DMS114 treated with DMSO at 0.1 percent for 48 hours (cell line): ENCODE measurements around the gene TLX3.

Experiments
- DNase-seq: peaks from one replicate; lab custom pipeline; 2025; ENCODE audit not compliant: unreplicated experiment; lab: John Stamatoyannopoulos, UW

The TLX3 gene

GRCh38 chr5:171300358-171300757 is 8.7 kb upstream of the TLX3 start:
- DNase-seq = no peak

GRCh38 chr5:171306166-171306565 is 2.9 kb upstream of the TLX3 start:
- DNase-seq = no peak

GRCh38 chr5:171306781-171307591 is 2.1 kb upstream of the TLX3 start:
- DNase-seq = no peak

- DNase-seq = no peak
Observed at GRCh38 chr5:171307789-171308452, 1.1 kb upstream of the TLX3 start.

GRCh38 chr5:171309276-171310211 is 496 bp downstream of the TLX3 start:
- DNase-seq = no peak

- DNase-seq = no peak
Observed at GRCh38 chr5:171310212-171310818, 1.3 kb downstream of the TLX3 start.

GRCh38 chr5:171310819-171311321 is 1.8 kb downstream of the TLX3 start:
- DNase-seq = no peak

- DNase-seq = peak; percentile 11
Observed at GRCh38 chr5:171311322-171312077, 2.5 kb downstream of the TLX3 start.

- no peak for DNase-seq
Observed at GRCh38 chr5:171312129-171312974, 3.3 kb downstream of the TLX3 start.

- no peak for DNase-seq
Observed at GRCh38 chr5:171313481-171314206, 4.6 kb downstream of the TLX3 start.

- no peak for DNase-seq
Observed at GRCh38 chr5:171314728-171315385, 5.8 kb downstream of the TLX3 start.

- no peak for DNase-seq
Observed at GRCh38 chr5:171315386-171315891, 6.4 kb downstream of the TLX3 start.

- no peak for DNase-seq
Observed at GRCh38 chr5:171315925-171316257, 6.8 kb downstream of the TLX3 start.

- no peak for DNase-seq
Observed at GRCh38 chr5:171316258-171317121, 7.4 kb downstream of the TLX3 start.

GRCh38 chr5:171317230-171317629 is 8.2 kb downstream of the TLX3 start:
- DNase-seq = no peak

- DNase-seq = no peak
Observed at GRCh38 chr5:171318026-171318425, 9.0 kb downstream of the TLX3 start.

- no peak for DNase-seq
Observed at GRCh38 chr5:171321447-171321846, 12.4 kb downstream of the TLX3 start.
